SIG-M5 (cell line): ENCODE data around the gene CARMIL1.

Experiments
- DNase-seq: peaks from one replicate; lab custom pipeline; 2025; lab: John Stamatoyannopoulos, UW

The CARMIL1 gene

DNA sequence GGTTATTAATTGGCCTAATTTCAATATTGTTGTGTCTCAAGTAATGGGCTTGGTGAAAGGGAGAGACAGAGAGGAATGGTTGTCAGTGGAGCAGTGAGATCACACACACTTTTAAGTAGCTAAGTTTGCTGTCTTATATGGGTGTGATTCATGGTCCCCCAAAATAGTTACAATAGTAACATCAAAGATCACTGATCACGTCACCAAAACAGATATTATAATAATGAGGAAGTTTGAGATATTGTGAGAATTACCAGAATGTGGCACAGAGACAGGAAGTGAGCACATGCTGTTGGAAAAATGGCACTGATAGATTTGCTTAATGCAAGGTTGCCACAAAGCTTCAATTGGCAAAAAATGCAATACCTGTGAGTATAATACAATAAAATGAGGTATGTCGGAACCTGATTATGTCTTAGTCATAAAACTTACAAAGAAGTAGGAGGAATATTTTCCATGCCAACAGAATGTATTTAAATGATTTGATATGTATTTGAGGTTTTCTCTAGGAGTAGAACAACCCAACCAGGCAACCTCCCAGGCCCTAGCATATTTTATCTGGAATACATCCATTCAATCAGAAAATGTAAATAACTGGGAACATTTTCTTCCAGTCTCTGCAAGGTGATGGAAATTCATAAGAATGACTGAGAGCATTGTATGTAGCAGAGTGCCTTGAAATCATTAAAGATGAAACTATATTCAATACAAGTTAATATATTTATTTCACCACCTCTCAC, 167.8 kb downstream of the CARMIL1 start:
- no peak for DNase-seq

DNA sequence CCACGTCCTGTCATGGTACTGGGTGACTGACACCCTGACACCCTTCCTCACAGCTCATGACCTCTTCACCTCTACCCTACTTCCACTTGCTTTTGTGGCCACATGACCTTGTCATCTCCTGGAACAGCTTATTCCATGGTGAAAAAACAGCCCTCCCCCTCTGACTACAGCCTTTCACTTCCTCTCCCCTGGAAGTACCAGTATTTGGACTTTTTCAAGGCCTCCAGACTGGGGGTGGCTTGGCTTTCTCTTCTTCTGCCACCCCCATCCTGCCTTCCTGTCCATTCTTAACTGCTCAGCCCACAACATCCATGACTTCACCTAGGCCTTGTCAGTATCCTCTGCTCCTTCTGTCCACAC, 168.4 kb downstream of the CARMIL1 start:
- DNase-seq: no peak

DNA sequence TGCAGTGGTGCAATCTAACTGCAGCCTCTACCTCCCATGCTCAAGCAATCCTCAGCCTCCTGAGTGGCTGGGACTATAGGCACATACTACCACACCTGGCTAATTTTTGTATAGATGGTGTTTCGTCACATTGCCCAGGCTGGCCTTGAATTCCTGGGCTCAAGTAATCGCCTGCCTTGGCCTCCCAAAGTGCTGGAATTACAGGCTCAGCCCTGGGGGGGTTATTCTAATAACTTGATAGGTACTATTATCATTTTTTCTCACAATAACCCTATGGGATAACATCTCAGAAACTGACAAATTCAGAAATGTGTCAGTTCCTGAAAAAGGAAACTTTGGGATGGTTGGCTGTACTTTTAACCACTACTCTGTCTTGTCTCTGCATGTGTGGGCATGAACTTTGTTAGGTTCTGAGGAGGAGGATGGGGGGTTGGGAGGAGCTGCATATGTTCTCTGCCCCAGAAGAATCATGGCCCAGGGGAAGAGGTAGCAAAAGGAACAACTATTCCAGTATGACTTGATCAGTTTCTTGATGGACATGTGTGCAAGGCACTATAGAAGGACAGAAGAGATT, 169.9 kb downstream of the CARMIL1 start:
- no peak for DNase-seq

DNA sequence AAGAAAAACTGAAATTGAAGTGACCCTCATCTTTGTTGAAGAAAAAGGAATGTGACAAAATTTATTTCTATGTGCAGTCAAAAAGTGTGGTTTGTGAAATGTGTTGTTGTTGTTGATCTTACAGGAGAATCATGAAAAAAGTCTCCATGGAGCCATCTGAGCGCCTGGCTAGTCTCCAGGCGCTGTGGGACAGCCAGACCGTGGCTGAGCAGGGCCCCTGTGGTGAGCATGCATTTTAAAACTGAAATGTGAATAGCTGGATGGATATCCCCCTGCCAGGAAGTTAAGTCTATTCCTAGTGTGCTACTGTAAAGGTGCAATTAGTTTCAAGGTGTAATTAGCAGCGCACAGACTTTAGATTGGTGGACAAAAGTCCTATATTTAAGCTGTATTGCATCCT, 170.6 kb downstream of the CARMIL1 start:
- DNase-seq: no peak

DNA sequence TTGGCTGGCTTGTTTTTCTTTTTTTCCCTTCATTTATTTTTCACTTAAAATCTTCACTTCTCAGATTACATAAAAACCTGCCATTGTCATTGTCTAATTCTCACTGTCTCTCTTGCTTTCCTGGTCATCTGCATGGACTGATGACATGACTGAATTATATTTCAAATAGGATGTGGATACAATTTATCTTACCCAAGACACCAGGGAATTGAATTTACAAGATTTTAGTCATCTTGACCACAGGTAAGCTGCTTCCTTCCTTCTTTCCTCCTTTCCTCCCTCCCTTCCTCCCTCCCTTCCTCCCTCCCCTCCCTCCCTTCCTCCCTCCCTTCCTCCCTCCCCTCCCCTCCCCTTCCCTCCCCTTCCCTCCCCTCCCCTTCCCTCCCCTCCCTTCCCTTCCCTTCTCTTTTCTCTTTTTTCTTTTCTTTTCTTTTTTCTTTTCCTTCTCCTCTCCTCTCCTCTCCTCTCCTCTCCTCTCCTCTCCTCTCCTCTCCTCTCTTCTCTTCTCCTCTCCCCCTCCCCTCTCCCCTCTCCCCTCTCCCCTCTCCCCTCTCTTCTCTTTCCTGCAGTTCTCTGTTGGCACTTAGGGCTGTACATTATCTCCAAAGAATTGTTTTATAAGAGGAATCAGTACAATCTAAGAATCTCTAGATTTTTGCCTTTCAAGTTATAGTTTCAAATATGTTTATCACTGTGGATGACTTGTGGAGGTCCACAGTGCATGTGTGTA, 171.5 kb downstream of the CARMIL1 start:
- DNase-seq: no peak

DNA sequence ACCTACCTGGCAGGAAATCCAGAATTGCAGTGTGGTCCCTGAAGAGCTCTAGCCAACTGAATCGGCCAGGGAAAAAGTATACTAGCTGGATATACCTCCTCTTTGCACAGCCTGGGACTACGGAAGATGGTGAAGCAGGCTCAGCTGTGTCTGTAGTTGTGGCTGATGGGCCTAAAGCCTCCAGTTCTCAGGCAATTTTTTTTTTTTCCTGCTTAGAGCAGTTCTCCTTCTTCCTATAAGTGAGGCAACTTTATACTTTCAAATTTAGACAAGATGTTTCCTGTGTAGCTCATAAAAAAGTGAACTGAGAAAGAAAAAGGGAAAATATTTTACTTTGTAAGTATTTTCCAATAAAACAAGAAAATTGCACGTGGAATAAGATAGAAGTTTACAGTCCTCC, 172.9 kb downstream of the CARMIL1 start:
- DNase-seq: no peak

DNA sequence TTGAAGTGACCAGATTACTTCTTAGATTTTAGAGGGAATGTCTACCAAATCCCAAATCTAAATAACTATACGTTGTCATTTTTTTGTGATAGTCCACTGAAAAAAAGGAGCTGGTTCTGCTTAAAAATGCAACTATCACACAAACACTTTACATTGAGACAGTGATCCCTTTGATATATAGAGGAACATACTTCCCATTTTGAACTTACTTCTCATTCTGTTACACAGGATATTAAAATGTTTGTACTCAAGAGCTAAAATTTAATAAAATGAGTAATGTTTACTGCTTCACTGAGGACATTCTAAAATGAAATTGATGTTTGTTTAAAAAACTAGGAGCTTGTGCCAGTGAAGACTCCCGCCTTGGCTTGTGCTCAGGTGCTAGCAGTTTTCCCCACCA, 174.1 kb downstream of the CARMIL1 start:
- DNase-seq: no peak

DNA sequence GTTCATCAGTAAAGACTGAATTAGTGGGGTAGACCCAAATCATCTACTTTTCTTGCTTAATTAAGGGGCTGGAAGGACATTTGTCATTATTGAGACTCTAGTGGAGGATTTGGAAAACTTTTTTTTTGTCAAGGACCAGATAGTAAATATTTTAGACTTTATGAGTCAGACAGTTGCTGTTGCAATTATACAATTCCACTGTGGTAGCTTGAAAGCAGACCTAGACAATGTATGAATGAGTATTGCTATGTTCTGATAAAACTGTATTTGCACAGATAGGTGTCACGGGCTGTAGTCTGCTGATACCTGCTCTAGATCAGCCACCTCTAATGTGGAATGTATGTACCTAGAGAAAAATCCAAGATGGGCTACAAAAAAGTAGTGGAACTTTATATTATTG, 175.0 kb downstream of the CARMIL1 start:
- DNase-seq: no peak

DNA sequence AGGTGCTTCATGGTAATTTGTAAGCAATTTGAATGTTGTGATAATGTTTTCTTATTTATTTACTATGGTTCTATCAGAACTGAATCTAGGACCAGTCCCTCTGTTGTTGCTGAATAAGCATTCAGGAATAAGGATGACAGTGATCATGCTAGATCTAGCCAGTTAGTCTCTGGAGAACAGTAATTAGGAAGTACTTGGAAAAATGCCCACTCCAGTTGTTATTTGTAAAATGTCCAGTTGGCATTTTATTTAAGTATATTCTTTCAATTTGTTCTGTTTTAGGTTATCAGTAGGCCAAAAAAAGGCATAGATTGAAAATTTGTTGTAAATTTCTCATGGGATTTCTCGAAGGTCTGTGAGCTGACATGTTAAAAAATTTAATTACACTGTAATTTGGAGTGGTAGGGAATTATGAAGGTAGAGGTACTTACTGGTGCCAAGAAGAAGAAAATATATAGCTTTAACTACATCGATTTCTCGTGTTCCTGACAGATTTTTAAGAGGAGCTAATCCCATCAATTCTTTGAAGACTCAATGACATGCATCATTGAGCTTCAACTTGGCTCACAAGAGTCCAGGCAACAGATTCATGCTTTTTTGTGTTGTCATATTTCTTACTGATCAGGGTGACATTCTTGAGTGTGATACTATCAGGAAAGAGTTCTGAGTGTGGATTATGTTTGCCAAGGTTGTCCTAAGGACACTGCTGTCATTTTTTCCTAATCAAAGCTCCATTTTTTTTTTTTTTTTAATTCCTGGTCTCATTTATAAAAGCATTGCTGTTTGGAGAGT, 177.3 kb downstream of the CARMIL1 start:
- DNase-seq: no peak

DNA sequence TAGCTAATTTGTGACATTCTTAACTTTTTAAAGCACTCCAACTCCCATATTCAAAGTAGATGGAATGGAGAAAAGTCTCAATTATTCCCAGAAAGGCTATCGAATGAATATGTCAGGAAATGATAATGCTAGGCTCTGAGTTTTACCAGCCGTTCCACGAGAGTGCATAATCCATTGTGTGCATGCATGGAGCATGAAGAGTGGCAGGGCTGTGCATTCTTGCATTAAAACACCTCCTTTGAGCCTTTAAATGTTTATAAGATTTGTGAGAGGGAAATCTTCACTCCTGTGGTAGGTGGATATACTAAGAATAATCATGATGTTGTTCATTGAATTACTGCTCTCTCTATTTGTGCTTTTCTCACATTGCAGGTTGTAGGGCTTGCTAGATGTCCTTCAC, 178.3 kb downstream of the CARMIL1 start:
- DNase-seq: no peak

DNA sequence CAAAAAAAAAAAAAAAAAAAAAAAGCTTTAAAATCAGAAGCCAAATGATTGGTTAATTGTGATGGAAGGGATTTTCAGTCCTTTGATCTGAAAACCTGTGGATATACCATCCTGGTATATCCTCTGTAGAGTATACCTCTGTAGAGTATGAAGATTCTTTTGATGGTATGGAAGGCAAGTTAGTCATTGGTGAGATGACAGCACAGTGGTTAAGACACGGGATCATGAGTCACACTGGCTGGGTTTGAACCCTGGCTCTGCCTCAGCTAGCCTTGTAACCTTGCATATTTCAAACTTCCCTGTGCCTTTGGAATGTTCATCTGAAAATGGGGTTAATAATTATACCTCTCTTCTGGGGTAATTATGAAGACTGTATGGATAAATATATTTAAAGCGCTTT, 179.3 kb downstream of the CARMIL1 start:
- DNase-seq: no peak

DNA sequence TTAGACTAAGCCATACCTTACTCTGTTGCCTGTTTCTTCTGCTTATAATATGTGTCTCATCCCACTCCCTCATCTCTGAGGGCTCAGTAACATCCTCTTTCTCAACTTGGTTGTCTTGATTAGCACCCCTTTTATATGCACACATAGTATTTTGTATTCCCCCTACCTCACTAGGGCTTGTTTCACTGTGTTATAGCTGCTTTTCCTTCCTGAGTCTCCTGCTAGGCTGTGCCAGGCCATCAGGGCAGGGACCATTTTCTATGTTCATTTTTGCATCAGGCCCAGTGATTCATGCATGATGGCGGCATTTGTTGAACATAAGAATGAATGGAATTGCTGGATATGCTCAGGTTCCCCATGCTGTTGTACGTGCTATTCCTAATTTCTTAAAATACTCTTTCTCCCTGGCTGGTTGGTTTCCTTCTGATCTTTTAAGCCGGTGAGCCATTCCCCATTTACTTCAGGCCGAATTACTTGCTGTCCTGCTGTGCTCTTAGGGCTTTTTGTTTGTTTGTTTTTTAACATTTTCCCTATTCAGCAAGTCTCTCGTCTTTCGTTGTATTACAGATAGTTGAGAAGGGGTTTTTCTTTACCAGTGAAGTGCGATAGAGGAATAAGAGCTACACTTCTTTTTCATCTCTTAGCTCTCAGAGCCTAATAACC, 183.2 kb downstream of the CARMIL1 start:
- no peak for DNase-seq

DNA sequence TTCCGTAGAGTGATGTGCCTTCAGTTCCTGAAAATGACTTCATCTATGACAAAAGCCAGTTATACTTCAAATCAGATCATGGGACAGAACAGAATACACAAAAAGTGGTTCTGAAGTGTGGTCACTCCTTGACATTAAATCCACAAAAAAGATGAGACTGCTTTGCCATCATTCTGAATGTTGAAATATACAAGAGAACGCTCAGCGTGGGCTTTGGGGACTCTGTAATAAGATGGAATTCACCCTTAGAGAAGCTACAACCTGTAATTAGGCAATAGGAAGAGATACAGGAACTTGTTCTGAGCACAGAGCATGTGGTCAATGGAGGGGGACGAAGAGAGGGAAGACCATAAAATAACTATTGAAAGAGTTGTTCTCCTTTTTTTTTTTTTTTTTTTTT, 184.3 kb downstream of the CARMIL1 start:
- DNase-seq: no peak

DNA sequence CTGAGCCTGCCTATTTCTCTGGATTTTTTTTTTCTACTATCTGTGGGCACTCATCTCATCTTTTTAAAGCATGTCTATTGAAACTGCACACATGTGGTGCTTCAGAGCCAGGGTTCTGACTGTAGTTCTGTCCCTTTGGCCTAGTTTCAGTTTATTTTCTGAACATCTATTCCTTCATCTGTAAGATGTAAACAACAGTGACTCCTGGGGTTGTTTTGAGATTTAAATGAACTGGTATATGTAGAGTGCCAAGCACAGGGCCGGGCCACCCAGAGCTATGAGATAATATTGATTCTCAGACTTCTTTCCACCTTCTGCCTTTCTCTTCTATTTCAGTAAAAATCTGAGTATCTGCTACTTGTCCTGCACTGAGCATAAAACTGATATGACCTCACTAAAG, 185.1 kb downstream of the CARMIL1 start:
- DNase-seq: no peak

DNA sequence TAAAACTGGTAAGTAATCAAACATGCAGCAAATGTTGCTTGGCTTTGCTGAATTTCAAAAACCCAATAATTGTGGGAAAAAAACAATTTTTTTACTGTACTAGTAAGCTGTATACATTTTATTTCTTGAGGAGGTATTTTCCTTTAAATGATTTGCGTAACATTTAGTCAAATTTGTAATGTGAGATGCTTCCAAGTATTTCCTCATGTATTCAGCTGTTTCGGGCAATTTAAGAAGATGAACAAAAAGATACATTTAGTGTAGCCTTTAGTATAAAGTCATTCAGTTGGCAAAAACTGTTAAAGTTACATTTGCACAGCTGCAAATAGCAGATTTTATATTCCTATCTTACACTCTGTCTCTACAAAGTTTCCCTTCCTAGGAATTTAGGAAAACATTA, 186.8 kb downstream of the CARMIL1 start:
- no peak for DNase-seq

DNA sequence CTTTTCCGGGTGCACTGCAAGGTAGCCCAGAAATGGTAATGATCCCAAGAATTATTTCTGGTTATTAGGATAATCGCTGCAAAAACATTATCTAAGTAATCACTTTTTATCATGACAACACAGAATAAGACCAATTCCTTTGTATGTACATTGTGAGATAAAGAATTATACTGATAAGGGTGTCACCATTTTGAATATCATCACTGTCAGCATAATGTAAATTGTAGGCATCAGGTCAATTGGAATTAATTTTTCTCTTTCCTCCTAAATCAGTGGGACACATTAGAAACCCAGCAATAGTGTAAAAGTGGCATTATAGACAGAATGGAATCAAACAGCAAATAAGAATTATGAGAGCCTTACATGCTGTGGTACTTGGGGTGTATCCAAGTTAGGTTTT, 189.7 kb downstream of the CARMIL1 start:
- no peak for DNase-seq

DNA sequence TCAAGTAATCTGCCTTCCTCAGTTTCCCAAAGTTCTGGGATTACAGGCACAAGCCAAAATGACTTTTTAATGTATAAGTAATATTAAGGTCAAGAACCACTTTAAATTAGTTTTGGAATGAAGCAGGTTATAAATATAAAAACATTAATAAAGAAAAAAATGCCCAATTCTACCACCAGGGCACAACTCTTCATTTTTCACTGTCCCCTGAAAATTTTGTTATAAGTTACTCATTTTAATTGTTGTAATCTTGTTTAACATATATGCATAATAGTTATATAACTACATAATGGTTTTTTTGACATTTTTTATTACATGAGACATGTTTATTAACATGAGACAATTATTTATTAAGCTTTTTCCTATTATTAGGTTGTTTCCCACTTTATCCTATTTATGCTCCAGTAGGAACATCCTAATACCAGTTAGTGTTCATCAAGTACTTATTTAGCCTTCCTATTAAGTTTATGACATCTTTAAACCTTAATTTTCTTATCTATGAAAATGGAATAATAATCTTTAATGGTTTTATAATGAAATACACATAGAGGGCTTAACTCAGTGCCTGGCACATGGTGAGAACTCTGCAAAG, 190.7 kb downstream of the CARMIL1 start:
- DNase-seq: no peak

DNA sequence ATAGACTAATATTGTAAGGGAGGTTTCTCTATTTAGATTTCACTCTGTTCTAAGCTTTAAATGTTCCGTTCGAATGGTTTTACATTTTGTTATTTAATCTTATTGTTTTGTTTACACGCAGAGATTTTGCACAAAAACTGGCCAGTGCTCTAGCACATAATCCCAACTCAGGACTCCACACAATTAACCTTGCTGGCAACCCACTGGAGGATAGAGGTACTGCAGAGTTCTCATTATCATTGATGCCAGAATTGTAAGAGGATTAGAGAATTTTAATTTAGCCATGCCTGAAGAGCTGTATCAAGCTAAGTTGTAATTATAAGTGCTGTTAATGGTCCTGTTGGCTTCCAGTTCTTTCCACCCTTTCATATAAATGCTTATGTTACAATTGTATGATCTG, 193.1 kb downstream of the CARMIL1 start:
- no peak for DNase-seq

DNA sequence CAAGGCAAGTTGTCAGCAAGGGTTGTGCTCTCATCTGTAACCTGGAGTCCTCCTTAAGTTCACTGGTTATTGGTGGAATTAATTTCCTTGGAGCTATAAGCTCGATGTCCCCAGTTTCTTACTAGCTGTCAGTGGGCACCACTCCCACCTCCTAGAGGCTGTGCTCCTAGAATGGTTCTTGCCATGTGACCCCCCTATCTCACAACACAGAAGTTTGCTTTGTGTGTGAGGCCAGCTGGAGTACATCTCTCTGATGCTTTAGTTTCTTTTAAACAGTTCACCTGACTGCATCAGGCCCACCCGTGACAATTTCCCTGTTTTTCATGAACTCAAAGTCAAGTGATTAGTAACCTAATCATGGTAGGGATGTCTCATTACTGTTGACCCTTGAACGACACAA, 193.7 kb downstream of the CARMIL1 start:
- no peak for DNase-seq

DNA sequence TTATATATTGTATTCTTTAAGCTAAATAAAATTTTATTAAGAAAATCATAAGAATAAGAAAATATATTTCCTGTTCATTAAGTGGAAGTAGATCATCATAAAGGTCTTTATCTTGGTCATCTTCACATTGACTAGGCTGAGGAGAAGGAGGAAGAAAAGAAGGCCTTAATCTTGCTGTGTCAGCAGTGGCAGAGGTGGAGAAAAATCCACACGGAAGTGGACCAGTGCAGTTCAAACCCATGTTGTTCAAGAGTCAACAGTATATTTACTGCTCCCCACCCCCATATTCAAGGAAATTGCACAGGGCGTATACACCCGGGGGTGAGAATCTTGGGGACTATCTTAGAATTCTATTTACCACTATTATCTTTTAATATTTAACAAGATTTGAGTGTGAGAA, 194.3 kb downstream of the CARMIL1 start:
- DNase-seq: no peak

DNA sequence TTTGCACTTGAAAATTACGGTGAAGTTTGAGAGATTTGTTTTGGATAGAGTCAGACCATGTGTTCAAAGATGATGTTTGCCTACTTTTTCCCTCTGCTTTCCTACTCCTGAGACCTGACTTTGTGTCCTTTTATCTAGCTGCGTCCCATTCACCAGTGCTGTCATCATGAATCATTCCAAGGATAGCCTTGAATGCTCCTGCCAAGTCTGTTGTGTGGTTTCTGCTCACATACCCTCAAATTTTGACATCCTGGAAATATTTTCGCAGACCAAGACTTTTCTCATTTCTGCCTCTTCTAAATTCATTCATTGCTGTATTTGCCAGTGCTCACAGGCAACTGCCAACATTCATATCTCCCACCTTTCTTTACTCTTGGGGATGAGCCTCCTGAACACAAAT, 197.0 kb downstream of the CARMIL1 start:
- DNase-seq: no peak
